ENCODE data around the gene C1orf74. TPM values are rescaled to one million over a fixed set of nuclear protein-coding genes. Genes with fewer than 3 reads are reported as not detected.

The C1orf74 gene
- total RNA-seq, 1 experiment from 2014 or later, result 5.6 TPM

- DNase-seq (ENCODE audit: low read depth, low spot score) (no peak), ATAC-seq (no peak)
- H4K20me1 ChIP-seq (ENCODE audit: insufficient read depth), result no peaks in the 10 kb centered on the region
- no peak overlapping the region for H2AFZ ChIP-seq (ENCODE audit: low read depth, low read length, poor library complexity, severe bottlenecking)
- BruUV-seq (replicated peaks), result no TSS peak
- H3K36me3 ChIP-seq (ENCODE audit: control insufficient read depth in 1 of 2, insufficient read depth in 2 of 2, low read length in 2 of 2), result no peaks in the 10 kb centered on the region; a peak in 3 of 4 replicates
- peaks cover 28% of the 10 kb centered on the region; the same call in 1 of the 2 replicates for H3K79me2 ChIP-seq (ENCODE audit: insufficient read depth, low read length)
- TF ChIP-seq POLR2A (IDR thresholded peaks at IDR 0.05; ENCODE audit: borderline replicate concordance, extremely low read depth, insufficient read depth, insufficient read length), result no peak
- TF ChIP-seq ATF3 (IDR thresholded peaks at IDR 0.05), result no peak
- TF ChIP-seq YY1 (IDR thresholded peaks at IDR 0.05; ENCODE audit: extremely low read depth, insufficient replicate concordance, low read depth, low read length), result no peak
- TF ChIP-seq SP1 (IDR thresholded peaks at IDR 0.05; ENCODE audit: low read depth), result no peak
- no peak for TF ChIP-seq ZFX (IDR thresholded peaks at IDR 0.05)
- no peak for TF ChIP-seq POLR2AphosphoS5 (IDR thresholded peaks at IDR 0.05; ENCODE audit: low read depth, low read length)
- no peak for TF ChIP-seq JUND (IDR thresholded peaks at IDR 0.05)
- no peak for TF ChIP-seq CTCF (IDR thresholded peaks at IDR 0.05 in 2 of 3, conservative IDR thresholded peaks at IDR 0.05 in 1 of 3; ENCODE audit: borderline replicate concordance in 1 of 3, insufficient read depth in 1 of 3, low read depth in 2 of 3, low read length in 2 of 3)
- no peak for TF ChIP-seq CBX3 (IDR thresholded peaks at IDR 0.05; ENCODE audit: low read depth)
- H3K9me2 ChIP-seq (ENCODE audit: insufficient read depth), result no peaks in the 10 kb centered on the region
- POLR2A ChIA-PET, result no interaction called here
- peaks cover 5 to 29% of the 10 kb centered on the region in 2 experiments; a peak in 3 of 4 replicates for H3K4me1 ChIP-seq (ENCODE audit: control insufficient read depth in 1 of 2, insufficient read depth in 2 of 2, low read length in 2 of 2)
- no peak overlapping the region for H3K27ac ChIP-seq (ENCODE audit: low read depth, low read length)
- H3K4me3 ChIP-seq (replicated peaks in 1 of 2; ENCODE audit: low read depth in 1 of 2, low read length in 2 of 2), result no peak overlapping the region
- no peak overlapping the region for H3K9ac ChIP-seq (ENCODE audit: low read length)
- H3K9me3 ChIP-seq (ENCODE audit: control insufficient read depth in 1 of 2, insufficient read depth in 1 of 2, low read depth in 1 of 2, low read length in 2 of 2), result no peaks in the 10 kb centered on the region
- no peaks in the 10 kb centered on the region for H3K27me3 ChIP-seq (ENCODE audit: insufficient read depth, low read length)
- intact Hi-C loops (cut with micrococcal nuclease), result no loop called here
- no peak overlapping the region for H3K4me2 ChIP-seq (ENCODE audit: low read length)
- CTCF ChIA-PET, result interaction anchor here (1.1 kb wide), 1 partner anchor 233 kb away, joined by 4 read pairs; no protein-coding TSS in a partner anchor
- RAD21 ChIA-PET (ENCODE audit: low non-redundant PET in 1 of 2, low total read pairs in 2 of 2, uncharacterized antibody in 2 of 2, unreplicated experiment in 2 of 2), result no interaction called here
Measured at GRCh38 chr1:209802780-209803152, 18.4 kb upstream of the C1orf74 start.
